DMS53 treated with DMSO at 0.1 percent for 48 hours (cell line): ENCODE results near the gene ZBTB25.

Experiments used
- DNase-seq: peaks from one replicate; lab custom pipeline; 2025; ENCODE audit not compliant: unreplicated experiment; lab: John Stamatoyannopoulos, UW

ZBTB25 gene

GRCh38 chr14:64478634-64479250, 24.9 kb downstream of the ZBTB25 start:
- DNase-seq, result no peak

- no peak for DNase-seq
These were observed 27.2 kb downstream of the ZBTB25 start for GRCh38 chr14:64476438-64476837.

GRCh38 chr14:64475585-64476273, 27.9 kb downstream of the ZBTB25 start:
- no peak for DNase-seq

- no peak for DNase-seq
These were observed 28.9 kb downstream of the ZBTB25 start for GRCh38 chr14:64474698-64475097.

- DNase-seq, result no peak
These were observed 29.6 kb downstream of the ZBTB25 start for GRCh38 chr14:64474041-64474440.

GRCh38 chr14:64468451-64468850, 35.2 kb downstream of the ZBTB25 start:
- DNase-seq, result no peak

- DNase-seq, result no peak
These were observed 36.1 kb downstream of the ZBTB25 start for GRCh38 chr14:64467566-64467965.

- DNase-seq, result no peak
These were observed 36.5 kb downstream of the ZBTB25 start for GRCh38 chr14:64467101-64467500.

- DNase-seq, result no peak
These were observed 37.6 kb downstream of the ZBTB25 start for GRCh38 chr14:64465831-64466554.

- DNase-seq, result no peak
These were observed 38.3 kb downstream of the ZBTB25 start, which contains the start of gene AKAP5 for GRCh38 chr14:64465191-64465822. Gene AKAP5 (plus strand): TSS chr14:64465499. CDS start chr14:64468395, 2,896 bp downstream.

GRCh38 chr14:64464651-64465050, 39.0 kb downstream of the ZBTB25 start:
- DNase-seq, result peak; percentile 9

GRCh38 chr14:64463873-64464272, 39.8 kb downstream of the ZBTB25 start:
- no peak for DNase-seq

GRCh38 chr14:64463195-64463594, 40.4 kb downstream of the ZBTB25 start:
- DNase-seq, result no peak

GRCh38 chr14:64461221-64461620, 42.4 kb downstream of the ZBTB25 start:
- DNase-seq, result no peak

GRCh38 chr14:64459405-64460136, 44.1 kb downstream of the ZBTB25 start:
- no peak for DNase-seq

- DNase-seq, result no peak
These were observed 49.0 kb downstream of the ZBTB25 start for GRCh38 chr14:64454671-64455070.

GRCh38 chr14:64450255-64450654, 53.4 kb downstream of the ZBTB25 start:
- DNase-seq, result no peak

- no peak for DNase-seq
These were observed 55.6 kb downstream of the ZBTB25 start for GRCh38 chr14:64447876-64448670.

GRCh38 chr14:64444984-64445845, 58.4 kb downstream of the ZBTB25 start:
- DNase-seq, result no peak
